ENCODE data around the gene COPB2. TPM values are rescaled to one million over a fixed set of nuclear protein-coding genes. Genes with fewer than 3 reads are reported as not detected.
A peak's percentile ranks its signal among the peaks of the same experiment; 100 is the strongest.

COPB2 gene
- total and polyA plus RNA-seq, 11 donors = 17.7 to 80.2 (median 62.3) TPM

- 51 to 63% (median 58%) methylated on average over 10 of the region's 10 CpGs for WGBS, 4 donors
- Histone ChIP-seq H3K4me1 (peaks cover 0 to 6% (median 0%) of the 10 kb centered on the region in 12 donors), H3K4me3 (no peak overlapping the region), H3K27me3 (peaks cover 0 to 22% (median 0%) of the 10 kb centered on the region in 9 donors), H3K36me3 (no peaks in the 10 kb centered on the region), H3K27ac (no peak overlapping the region), H3K9me3 (no peaks in the 10 kb centered on the region)
- ATAC-seq = no peak
- TF ChIP-seq CTCF (IDR thresholded peaks at IDR 0.05) (peak in 7 of 12 donors; percentile 10 to 31 (median 22)), POLR2A (IDR thresholded peaks at IDR 0.05) (no peak)
- intact Hi-C loops (cut with DNase I) = loop anchor here in 3 of 10 donors (5.0 to 10.0 kb wide), 3 partner anchors 115 to 725 kb away; partner anchors contain the start of gene CEP70 (in 1 of the 3)
- DNase-seq = no peak
These were observed 69.7 kb downstream of the COPB2 start for GRCh38 chr3:139319428-139320402.

- TF ChIP-seq CTCF (IDR thresholded peaks at IDR 0.05) = no peak
- no peak for TF ChIP-seq POLR2A (IDR thresholded peaks at IDR 0.05)
- 85 to 93% (median 88%) methylated on average over 5 to 6 of the region's 6 CpGs for WGBS, 4 donors
- ATAC-seq (no peak), DNase-seq (no peak)
- intact Hi-C loops (cut with DNase I) = loop anchor here in 1 of 10 donors (5.0 kb wide), 1 partner anchor 212 kb away; no protein-coding TSS in a partner anchor
- peaks cover 0 to 6% (median 0%) of the 10 kb centered on the region in 12 donors for H3K4me1 ChIP-seq
- no peak overlapping the region for H3K4me3 ChIP-seq
- no peaks in the 10 kb centered on the region for H3K36me3 ChIP-seq
- H3K27ac ChIP-seq = no peak overlapping the region
- peaks cover 0 to 22% (median 0%) of the 10 kb centered on the region in 9 donors for H3K27me3 ChIP-seq
- H3K9me3 ChIP-seq = no peaks in the 10 kb centered on the region
These were observed 70.6 kb downstream of the COPB2 start for GRCh38 chr3:139318826-139319225.

DNA sequence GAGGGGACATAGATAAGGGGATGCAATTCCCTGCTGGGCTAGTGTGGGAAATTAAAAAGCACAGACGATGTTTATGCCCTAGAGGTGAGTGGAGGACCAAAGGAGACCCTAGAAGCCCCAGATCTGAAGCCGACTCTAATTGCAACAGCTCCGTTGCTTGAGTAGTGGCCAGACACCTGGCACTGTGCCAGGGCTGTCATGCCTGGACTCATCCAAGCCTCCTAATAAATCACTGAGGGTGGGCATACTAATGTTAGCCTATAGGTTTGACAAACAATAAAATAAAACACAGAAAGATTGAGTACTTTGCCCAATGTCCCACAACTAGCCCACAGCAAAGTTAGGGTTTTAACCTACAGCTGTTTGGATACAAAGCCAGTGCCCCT lies 71.0 kb downstream of the COPB2 start:
- intact Hi-C loops (cut with DNase I) = loop anchor here in 1 of 10 donors (5.0 kb wide), 1 partner anchor 211 kb away; no protein-coding TSS in a partner anchor
- Histone ChIP-seq H3K4me3 (no peak overlapping the region), H3K27ac (no peak overlapping the region), H3K27me3 (peaks cover 0 to 22% (median 0%) of the 10 kb centered on the region in 9 donors), H3K9me3 (no peaks in the 10 kb centered on the region), H3K36me3 (no peaks in the 10 kb centered on the region), H3K4me1 (peaks cover 0 to 6% (median 0%) of the 10 kb centered on the region in 12 donors)
- 17 to 26% (median 20%) methylated on average over 3 of the region's 3 CpGs for WGBS, 4 donors
- ATAC-seq = peak in 1 of 4 donors; percentile 20
- TF ChIP-seq CTCF (IDR thresholded peaks at IDR 0.05) (no peak), POLR2A (IDR thresholded peaks at IDR 0.05) (no peak)
- DNase-seq = no peak

All from heart left ventricle (tissue), 16 donors.